HG03108 (cell line): Measurements from ENCODE around the gene WDR88.

Experiments used
- ATAC-seq: cut with Tn5 transposase; IDR thresholded peaks from one replicate; pipeline ENCODE4 v1.9.1; 2021; ENCODE audit warnings: moderate library complexity; ENCODE audit not compliant: unreplicated experiment

Gene WDR88, protein sequence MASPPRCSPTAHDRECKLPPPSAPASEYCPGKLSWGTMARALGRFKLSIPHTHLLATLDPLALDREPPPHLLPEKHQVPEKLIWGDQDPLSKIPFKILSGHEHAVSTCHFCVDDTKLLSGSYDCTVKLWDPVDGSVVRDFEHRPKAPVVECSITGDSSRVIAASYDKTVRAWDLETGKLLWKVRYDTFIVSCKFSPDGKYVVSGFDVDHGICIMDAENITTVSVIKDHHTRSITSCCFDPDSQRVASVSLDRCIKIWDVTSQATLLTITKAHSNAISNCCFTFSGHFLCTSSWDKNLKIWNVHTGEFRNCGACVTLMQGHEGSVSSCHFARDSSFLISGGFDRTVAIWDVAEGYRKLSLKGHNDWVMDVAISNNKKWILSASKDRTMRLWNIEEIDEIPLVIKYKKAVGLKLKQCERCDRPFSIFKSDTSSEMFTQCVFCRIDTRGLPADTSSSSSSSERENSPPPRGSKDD

DNA sequence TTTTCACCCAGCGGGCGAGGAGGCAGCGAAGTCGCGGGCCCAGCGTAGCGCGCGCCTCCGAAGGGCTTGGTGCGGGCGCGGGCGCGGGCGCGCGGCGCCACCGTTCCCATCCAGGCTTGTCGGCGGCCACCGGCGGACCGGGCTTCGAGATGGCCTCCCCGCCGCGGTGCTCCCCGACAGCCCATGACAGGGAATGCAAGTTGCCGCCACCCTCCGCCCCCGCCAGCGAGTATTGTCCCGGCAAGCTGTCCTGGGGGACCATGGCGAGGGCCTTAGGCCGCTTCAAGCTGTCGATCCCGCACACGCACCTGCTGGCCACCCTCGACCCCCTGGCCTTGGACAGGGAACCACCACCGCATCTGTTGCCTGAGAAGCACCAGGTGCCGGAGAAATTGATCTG is at the start of gene WDR88:
WDR88 (plus strand) TSS at position 94 of the 400 bp plus-strand sequence; CDS start at position 150, 56 bp downstream.
- ATAC-seq, result no peak

DNA sequence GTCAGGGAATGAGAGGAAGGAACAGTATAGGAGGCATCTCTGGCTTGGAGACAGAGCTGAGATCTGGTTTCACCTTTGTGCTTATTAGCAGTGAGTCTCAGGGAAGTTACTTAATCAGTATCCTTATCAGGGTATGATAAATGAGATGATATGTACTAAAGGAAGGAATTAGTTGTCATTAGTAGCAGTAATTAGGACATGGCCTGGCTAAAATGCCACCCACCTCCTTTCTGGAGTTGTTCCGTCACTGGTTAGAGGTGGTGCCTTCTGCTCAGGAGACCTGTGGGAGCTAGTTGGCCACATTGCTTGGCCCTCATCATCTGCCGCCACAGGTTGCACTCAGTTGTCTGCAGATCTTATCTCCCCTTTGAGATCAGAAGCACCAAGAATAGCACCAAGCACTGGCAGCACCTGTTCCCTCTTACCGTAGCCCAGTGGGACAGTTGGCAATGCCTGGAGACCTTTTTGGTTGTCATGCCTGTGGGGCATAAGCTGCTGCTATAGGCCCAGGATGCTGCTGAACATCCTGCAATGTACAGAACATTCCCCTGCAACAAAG is 46.3 kb upstream of the WDR88 start:
- no peak for ATAC-seq

GRCh38 chr19:33086955-33087354 is 45.0 kb upstream of the WDR88 start:
- ATAC-seq, result no peak

GRCh38 chr19:33089010-33089409 is 42.9 kb upstream of the WDR88 start:
- ATAC-seq, result no peak

DNA sequence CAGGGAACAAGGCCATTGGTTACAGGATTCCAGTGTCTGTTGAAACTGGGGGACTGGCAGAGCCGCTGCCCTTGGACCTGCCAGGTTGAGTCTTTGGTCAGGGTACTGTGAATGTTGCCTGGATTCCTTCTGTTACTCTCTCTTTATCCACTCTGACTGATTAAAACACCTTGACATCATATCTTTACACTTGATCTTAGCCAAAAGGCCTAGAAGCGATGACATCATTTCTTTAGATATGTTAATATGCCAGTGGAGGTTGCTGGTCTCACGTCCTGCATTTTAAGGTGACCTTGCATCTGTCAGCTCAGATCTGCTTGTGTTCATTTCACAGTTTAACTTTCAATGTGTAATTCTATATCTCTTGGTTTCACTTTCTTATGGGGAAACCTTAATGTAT is 41.7 kb upstream of the WDR88 start:
- no peak for ATAC-seq

GRCh38 chr19:33093420-33094210 is 38.3 kb upstream of the WDR88 start:
- no peak for ATAC-seq

- ATAC-seq, result no peak
Observed at GRCh38 chr19:33094436-33095067, 37.4 kb upstream of the WDR88 start.

DNA sequence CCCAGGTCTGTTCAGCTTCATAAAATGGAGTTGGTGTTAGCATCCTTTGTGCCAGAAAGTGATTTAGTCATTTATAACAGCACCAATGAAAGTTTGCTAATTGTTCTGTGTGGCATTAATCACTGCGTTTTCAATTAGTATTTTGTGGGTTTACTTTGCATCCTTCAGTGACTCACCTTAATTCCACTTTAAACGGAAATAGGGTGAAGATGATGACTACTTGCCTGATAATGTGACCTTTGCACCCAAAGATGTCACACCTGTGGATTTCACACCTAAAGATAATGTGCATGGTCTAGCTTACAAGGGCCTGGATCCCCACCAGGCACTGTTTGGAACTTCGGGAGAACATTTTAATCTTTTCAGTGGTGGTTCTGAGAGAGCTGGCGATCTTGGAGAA is 35.9 kb upstream of the WDR88 start:
- no peak for ATAC-seq

- no peak for ATAC-seq
Observed at GRCh38 chr19:33098055-33098534, 33.8 kb upstream of the WDR88 start.

DNA sequence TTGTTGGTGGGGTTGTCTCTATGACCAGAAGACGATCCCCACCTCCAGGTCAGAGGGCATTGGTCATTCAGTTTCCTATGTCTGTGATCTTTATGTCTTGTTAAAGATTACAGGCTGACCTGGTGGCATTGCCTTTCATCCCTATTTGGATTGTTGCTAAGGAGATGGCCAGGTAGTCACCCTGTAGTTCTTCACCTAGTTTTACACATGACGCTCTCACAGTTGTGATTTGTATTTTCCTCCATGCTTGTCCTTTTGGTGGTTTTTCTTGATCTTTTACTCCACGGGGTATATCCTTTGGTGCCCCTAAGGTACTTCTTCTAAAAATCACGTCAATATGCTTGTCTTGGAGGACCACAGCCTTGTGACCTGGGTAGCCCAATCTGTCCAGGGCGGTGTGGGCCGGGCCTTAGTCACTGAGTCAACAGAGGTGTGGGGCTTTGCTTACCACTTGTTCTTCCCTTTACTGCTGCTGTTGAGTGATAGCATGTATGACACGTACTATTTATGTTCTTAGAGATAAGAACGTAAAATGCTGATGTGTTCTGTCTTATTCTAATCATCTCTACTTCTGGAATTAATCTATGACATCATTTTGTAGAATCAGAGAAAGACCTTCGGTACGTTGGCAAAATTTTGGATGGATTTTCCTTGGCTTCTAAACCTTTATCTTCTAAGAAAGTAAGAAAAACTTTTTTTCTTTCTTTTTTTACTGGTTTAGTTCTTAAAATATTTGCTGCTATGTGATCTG is 30.8 kb upstream of the WDR88 start:
- no peak for ATAC-seq

DNA sequence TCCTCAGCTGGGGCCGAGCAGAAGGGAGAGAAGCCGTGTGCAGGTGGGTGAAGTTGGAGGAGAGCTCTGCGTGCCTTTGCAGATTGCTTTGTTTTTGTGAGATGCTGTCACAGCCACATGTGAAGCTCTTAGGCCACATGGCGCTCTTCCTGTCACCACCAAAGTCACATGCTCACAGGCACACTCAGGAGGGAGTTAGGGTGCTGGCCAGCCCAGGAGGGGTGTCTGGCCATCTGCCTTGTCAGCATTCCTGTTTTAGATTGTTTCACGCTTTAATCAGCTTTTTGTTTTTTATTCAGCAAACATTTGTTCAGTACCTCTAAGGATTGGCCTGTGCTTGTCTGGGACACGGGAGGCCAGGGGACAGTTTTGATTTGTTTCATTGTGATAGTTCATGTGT is 29.0 kb upstream of the WDR88 start:
- ATAC-seq, result no peak

- no peak for ATAC-seq
Observed at GRCh38 chr19:33108161-33108560, 23.8 kb upstream of the WDR88 start.

GRCh38 chr19:33110137-33110910 is 21.6 kb upstream of the WDR88 start:
- no peak for ATAC-seq

DNA sequence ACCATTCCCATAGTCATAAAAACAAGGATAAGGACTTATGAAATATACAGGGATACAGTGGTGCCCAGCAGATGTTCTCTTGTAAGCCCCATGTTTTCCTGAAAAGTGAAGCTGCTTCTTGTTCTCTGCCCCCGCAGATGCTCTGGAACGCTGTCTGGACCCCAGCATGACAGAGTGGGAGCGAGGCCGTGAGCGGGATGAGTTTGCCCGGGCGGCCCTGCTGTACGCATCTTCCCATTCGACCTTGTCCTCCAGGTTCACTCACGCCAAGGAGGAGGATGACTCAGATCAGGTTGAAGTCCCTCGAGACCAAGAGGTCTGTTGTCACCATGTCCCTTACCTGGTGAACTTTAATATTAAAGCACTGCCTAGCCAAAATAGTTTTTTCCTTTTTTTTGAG is 20.3 kb upstream of the WDR88 start:
- no peak for ATAC-seq

DNA sequence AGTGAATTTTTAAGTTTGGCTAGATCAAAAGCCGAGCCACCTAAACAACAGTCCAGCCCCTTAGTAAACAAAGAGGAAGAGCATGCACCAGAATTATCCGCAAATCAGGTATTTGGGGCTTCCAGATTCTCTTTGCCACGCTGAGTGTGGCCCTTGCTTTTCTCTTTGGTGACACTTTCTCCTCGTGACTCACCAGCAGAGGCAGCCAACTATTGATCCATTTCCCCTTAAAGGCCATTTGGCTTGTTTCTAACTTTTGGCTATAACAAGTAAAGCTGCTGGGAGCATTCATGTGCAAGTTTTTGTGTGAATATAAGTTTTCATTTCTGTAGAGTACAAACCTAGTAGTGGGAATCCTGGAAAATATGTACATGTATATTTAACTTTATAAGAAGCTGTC is 17.6 kb upstream of the WDR88 start:
- no peak for ATAC-seq

DNA sequence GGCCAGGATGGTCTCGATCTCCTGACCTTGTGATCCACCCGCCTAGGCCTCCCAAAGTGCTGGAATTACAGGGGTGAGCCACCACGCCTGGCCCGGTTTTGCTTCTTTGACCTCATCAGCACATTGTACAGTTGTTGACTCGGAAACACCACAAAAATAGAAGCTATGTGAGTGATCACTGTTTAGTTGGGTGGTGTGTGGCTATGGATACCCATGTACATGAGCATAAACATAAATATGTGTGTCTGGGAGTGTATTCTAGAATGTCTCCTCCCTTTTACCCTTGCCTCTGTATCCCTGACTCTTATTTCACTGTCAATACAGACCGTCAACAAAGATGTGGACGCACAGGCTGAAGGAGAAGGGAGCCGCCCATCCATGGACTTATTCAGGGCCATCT is 14.4 kb upstream of the WDR88 start:
- no peak for ATAC-seq

DNA sequence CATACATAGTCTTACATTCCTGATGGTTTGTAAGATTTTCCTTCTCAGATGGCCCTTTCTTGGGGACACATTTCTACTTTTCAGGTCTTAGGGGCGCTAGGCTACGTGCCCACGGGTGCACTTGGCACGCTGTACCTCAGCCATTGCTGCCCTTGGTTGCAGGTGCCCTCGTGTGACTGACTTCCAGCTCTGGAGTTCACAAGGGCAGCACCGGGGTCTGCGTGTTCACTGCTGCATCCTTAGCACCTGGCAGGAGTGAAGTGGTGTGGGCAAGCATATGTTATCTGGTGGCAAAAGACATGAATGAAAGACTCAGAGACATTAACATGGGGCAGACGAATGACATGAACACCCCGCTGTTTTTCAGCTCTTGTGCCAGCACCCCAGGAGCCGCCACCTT is 13.3 kb upstream of the WDR88 start:
- no peak for ATAC-seq

DNA sequence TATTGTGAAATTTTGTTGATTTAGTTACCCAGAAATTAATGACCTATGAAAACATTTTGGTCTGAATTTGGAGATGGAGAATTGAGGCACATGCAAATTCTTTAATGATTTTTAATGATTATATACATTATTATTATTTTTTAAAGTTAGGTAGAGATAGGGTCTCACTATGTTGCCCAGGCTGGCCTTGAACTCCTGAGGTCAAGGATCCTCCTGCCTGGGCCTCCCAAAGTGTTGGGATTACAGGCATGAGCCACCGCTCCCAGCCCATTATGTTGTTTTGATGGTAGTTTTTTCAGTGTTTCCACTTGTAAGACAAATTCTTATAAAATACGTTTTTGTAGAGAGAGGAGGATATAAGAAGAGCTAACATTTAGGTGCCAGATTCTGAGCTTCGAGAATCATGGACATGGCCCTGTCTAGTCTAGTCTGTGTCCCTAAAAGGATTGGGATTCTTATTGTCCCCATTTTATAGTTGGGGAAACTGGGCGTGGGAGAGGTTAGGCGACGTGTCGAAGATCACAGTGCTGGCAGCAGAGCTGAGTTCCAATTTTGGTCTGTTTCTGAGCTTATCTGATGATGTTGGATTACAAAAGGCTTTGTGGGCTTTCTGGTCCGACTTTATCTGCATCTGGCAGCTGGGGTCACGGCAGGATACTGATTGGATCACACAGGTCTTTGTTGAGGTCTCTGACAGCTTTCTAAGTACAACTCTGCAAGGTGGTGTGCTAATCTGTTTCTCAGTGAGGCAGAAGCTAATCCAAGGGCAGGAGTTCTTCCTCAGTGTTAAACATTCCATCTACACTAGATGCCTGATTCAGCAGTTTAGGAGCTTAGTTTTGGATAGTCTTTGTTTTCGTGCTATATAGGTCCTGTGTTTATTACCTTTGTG is 7.5 kb upstream of the WDR88 start:
- ATAC-seq, result no peak

GRCh38 chr19:33125929-33126388 is 6.0 kb upstream of the WDR88 start:
- ATAC-seq, result peak; percentile 50
